ENCODE measurements around the gene ELL2. TPM values are rescaled to one million over a fixed set of nuclear protein-coding genes. Genes with fewer than 3 reads are reported as not detected.

The ELL2 gene
- total and polyA plus RNA-seq, 9 of the 15 experiments (the other 6 are each of a cell fraction or from before 2014, with no cell fraction given) = 4.3 to 18.3 (median 14.5) TPM

DNA sequence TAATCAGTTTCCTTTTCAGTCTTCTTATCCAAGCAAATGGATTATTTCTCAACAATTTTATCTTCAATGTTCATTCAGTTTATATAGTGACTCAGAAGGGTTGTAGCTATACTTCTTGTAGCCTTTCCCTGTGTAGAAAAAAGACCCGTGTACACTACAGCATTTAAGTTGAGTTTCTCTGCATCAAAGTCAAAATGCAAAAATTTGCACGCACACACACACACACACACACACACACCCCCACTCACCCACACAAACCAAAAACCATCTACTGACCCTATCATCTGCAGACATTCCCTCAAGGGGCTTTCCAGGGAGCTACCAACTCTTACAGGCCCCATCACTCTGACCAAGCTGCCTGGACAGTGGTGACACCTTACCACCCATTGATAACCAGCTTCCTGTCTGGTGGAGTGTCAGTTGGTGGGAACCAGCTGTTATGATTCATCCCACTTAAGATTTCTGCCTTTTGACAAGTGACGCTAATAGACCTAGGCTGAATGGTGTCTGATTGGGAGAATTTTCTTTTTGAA is 12.2 kb upstream of the ELL2 start (continued):
- TF ChIP-seq GATAD2A (IDR thresholded peaks at IDR 0.05) (0 out of 2 replicates have a peak, but pooled peaks have one; percentile 39), CBFA2T3 (IDR thresholded peaks at IDR 0.05) (peak; percentile 94), ZBTB17 (CRISPR knock-in tag; IDR thresholded peaks at IDR 0.05) (no peak), RBM25 (IDR thresholded peaks at IDR 0.05; ENCODE audit: low read depth, low read length, severe bottlenecking) (no peak), ZC3H8 (IDR thresholded peaks at IDR 0.05) (no peak), CEBPG (CRISPR knock-in tag; IDR thresholded peaks at IDR 0.05) (no peak), CEBPG (tag; conservative IDR thresholded peaks at IDR 0.05 in 1 of 2, IDR thresholded peaks at IDR 0.05 in 1 of 2) (no peak), KDM1A (IDR thresholded peaks at IDR 0.05) (peak; percentile 88 to 92), KLF1 (tag; IDR thresholded peaks at IDR 0.05) (no peak), KLF13 (tag; IDR thresholded peaks at IDR 0.05; ENCODE audit: borderline replicate concordance, low read depth) (no peak), CBFA2T2 (conservative IDR thresholded peaks at IDR 0.05) (peak; percentile 86), SIN3A (IDR thresholded peaks at IDR 0.05; ENCODE audit: borderline replicate concordance in 2 of 2, control insufficient read depth in 1 of 2, low read depth in 2 of 2, low read length in 2 of 2) (0 out of 4 replicates have a peak, but pooled peaks of 1 of the 2 experiments have one; percentile 32), KAT8 (IDR thresholded peaks at IDR 0.05; ENCODE audit: low read depth) (no peak), ETV1 (tag; conservative IDR thresholded peaks at IDR 0.05; ENCODE audit: low read depth) (peak; percentile 78), TAL1 (IDR thresholded peaks at IDR 0.05) (peak; percentile 61; the same call in 1 of the 2 replicates), GTF2A2 (tag; IDR thresholded peaks at IDR 0.05) (no peak), SP1 (CRISPR knock-in tag; IDR thresholded peaks at IDR 0.05) (0 out of 2 replicates have a peak, but pooled peaks have one; percentile 33), ZNF146 (CRISPR knock-in tag; IDR thresholded peaks at IDR 0.05; ENCODE audit: unreplicated experiment) (no peak), ETV5 (CRISPR knock-in tag; IDR thresholded peaks at IDR 0.05; ENCODE audit: low read depth) (peak; percentile 87), MYC (IDR thresholded peaks at IDR 0.05; ENCODE audit: low read depth, low read length) (no peak), MYC (CRISPR knock-in tag; IDR thresholded peaks at IDR 0.05; ENCODE audit: borderline replicate concordance, low read depth) (no peak)
- TF ChIP-seq, protein P1, sequence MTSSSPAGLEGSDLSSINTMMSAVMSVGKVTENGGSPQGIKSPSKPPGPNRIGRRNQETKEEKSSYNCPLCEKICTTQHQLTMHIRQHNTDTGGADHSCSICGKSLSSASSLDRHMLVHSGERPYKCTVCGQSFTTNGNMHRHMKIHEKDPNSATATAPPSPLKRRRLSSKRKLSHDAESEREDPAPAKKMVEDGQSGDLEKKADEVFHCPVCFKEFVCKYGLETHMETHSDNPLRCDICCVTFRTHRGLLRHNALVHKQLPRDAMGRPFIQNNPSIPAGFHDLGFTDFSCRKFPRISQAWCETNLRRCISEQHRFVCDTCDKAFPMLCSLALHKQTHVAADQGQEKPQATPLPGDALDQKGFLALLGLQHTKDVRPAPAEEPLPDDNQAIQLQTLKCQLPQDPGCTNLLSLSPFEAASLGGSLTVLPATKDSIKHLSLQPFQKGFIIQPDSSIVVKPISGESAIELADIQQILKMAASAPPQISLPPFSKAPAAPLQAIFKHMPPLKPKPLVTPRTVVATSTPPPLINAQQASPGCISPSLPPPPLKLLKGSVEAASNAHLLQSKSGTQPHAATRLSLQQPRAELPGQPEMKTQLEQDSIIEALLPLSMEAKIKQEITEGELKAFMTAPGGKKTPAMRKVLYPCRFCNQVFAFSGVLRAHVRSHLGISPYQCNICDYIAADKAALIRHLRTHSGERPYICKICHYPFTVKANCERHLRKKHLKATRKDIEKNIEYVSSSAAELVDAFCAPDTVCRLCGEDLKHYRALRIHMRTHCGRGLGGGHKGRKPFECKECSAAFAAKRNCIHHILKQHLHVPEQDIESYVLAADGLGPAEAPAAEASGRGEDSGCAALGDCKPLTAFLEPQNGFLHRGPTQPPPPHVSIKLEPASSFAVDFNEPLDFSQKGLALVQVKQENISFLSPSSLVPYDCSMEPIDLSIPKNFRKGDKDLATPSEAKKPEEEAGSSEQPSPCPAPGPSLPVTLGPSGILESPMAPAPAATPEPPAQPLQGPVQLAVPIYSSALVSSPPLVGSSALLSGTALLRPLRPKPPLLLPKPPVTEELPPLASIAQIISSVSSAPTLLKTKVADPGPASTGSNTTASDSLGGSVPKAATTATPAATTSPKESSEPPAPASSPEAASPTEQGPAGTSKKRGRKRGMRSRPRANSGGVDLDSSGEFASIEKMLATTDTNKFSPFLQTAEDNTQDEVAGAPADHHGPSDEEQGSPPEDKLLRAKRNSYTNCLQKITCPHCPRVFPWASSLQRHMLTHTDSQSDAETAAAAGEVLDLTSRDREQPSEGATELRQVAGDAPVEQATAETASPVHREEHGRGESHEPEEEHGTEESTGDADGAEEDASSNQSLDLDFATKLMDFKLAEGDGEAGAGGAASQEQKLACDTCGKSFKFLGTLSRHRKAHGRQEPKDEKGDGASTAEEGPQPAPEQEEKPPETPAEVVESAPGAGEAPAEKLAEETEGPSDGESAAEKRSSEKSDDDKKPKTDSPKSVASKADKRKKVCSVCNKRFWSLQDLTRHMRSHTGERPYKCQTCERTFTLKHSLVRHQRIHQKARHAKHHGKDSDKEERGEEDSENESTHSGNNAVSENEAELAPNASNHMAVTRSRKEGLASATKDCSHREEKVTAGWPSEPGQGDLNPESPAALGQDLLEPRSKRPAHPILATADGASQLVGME (CRISPR knock-in tag; IDR thresholded peaks at IDR 0.05) = no peak
- TF ChIP-seq, protein P2, sequence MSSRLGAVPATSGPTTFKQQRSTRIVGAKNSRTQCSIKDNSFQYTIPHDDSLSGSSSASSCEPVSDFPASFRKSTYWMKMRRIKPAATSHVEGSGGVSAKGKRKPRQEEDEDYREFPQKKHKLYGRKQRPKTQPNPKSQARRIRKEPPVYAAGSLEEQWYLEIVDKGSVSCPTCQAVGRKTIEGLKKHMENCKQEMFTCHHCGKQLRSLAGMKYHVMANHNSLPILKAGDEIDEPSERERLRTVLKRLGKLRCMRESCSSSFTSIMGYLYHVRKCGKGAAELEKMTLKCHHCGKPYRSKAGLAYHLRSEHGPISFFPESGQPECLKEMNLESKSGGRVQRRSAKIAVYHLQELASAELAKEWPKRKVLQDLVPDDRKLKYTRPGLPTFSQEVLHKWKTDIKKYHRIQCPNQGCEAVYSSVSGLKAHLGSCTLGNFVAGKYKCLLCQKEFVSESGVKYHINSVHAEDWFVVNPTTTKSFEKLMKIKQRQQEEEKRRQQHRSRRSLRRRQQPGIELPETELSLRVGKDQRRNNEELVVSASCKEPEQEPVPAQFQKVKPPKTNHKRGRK (tag; IDR thresholded peaks at IDR 0.05) = no peak

Measured in K562 (cell line).